ENCODE results near the gene SPEN.

- TF ChIP-seq CTCF (IDR thresholded peaks at IDR 0.05) (no peak), POLR2A (IDR thresholded peaks at IDR 0.05) (no peak)
These were observed 96.0 kb downstream of the SPEN start for GRCh38 chr1:15943328-15943991.

Measured in vagina (tissue), 2 donors.